PC-9 (cell line): ENCODE measurements around the gene COL4A1.

Experiments
- EZH2 ChIP-seq: fragments of 200-600 bp; sonication (generic); IDR thresholded peaks from 2 replicates; pipeline ENCODE4 v1.8.0; 2017; ENCODE audit warnings: antibody characterized with exemption, low read depth
- TF ChIP-seq, protein P1 (sequence below): fragments of 200-600 bp; sonication (generic); conservative IDR thresholded peaks from 2 replicates; pipeline ENCODE4 v1.6.1; 2017; ENCODE audit warnings: mixed run types, antibody characterized with exemption, mild to moderate bottlenecking, moderate library complexity

DNA sequence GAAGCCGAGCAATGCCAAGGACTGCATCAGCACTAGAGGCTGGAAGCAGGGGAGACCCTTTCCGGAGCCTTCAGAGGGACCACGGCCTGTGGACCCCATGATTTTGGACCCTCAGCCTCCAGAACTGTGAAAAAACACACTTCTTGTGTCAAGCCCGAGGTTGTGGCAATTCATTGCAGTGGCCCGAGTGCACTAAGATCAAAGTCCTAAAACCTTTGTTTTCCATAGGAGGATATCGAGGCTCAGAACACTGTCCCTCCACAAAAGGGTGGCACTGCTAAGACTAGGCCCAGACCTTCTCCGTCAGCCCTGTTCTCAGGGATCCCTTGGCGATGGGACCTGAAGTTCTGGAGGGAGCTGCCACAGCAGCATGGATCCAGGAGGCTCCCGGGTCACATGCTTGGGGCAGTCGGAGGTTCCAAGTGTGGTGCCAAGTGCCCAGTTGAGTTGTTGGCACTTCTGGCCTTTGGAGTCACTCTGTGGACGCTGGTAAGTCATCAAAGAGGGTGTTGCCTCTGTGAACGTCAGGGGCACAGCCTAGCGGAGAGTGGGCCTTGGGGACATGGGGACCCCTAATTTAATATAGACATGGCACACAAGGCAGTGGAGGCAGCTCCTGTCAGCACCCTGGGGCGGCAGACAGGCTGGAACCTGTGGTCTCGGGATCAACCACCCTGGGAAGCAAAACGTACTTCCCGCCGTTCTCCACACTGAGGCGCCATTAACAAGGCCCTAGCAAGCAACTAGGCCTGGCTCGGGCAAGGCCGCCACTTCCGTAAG is 199.2 kb downstream of the COL4A1 start:
- TF ChIP-seq, protein P1, sequence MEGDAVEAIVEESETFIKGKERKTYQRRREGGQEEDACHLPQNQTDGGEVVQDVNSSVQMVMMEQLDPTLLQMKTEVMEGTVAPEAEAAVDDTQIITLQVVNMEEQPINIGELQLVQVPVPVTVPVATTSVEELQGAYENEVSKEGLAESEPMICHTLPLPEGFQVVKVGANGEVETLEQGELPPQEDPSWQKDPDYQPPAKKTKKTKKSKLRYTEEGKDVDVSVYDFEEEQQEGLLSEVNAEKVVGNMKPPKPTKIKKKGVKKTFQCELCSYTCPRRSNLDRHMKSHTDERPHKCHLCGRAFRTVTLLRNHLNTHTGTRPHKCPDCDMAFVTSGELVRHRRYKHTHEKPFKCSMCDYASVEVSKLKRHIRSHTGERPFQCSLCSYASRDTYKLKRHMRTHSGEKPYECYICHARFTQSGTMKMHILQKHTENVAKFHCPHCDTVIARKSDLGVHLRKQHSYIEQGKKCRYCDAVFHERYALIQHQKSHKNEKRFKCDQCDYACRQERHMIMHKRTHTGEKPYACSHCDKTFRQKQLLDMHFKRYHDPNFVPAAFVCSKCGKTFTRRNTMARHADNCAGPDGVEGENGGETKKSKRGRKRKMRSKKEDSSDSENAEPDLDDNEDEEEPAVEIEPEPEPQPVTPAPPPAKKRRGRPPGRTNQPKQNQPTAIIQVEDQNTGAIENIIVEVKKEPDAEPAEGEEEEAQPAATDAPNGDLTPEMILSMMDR, result no peak
- TF ChIP-seq EZH2, result no peak
